GM18502 (cell line): Measurements from ENCODE around the gene CXCL17.
"Not testable (repeated sequence)": the region's sequence is repeated elsewhere in the genome, so short reads cannot be mapped to it uniquely, and the experiment has no call there.

Source experiments
- ATAC-seq: cut with Tn5 transposase; IDR thresholded peaks from one replicate; pipeline ENCODE4 v1.9.1; 2021; ENCODE audit warnings: mild to moderate bottlenecking; ENCODE audit not compliant: unreplicated experiment, poor library complexity

Gene CXCL17

GRCh38 chr19:42466521-42467182 lies 23.9 kb upstream of the CXCL17 start:
- no peak for ATAC-seq

- peak; percentile 74 for ATAC-seq
Measured at GRCh38 chr19:42465827-42466280, 23.1 kb upstream of the CXCL17 start.

DNA sequence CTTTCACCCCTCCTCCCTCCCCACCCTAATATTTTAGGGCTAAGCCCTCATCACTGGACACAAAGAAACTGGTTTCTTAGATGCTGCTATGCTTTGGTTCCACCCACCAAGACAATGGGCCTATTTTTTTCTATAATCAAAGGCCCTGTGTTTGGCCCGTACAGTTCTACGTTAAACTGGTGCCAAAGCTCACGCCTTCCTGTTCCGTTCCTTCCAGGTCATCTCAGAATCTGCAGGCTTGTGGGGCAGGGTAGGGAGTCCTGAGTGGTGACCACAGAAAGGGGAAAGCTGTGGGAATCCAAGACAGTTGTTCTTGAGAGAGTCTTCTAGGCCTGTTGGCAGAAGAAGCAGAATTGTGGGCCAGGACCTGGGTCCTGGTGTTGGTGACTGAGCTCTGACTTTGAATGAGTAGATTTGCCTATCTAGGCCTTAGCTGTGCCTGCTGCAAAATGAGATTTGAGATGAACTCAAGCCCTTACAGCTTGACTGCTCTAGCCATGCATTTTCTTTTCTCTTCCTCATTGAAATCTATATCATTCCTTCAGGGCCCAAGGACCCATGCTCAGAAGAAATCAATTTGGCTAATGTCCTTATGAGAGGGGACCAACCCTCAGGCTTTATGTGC lies 19.1 kb upstream of the CXCL17 start:
- no peak for ATAC-seq

GRCh38 chr19:42461231-42461630 lies 18.5 kb upstream of the CXCL17 start:
- ATAC-seq, result not testable (repeated sequence)

DNA sequence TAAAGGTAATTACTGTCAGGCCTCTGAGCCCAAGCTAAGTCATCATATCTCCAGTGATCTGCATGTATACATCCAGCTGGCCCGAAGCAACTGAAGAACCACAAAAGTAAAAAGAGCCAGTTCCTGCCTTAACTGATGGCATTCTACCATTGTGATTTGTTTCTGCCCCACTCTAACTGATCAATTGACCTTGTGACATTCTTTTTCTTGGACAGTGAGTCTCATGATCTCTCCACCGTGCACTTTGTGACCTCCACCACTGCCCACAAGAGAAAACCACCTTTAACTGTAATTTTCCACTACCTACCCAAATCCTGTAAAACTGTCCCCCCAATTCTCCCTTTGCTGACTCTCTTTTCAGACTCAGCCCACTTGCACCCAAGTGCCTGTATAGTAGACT lies 17.2 kb upstream of the CXCL17 start:
- ATAC-seq, result no peak

DNA sequence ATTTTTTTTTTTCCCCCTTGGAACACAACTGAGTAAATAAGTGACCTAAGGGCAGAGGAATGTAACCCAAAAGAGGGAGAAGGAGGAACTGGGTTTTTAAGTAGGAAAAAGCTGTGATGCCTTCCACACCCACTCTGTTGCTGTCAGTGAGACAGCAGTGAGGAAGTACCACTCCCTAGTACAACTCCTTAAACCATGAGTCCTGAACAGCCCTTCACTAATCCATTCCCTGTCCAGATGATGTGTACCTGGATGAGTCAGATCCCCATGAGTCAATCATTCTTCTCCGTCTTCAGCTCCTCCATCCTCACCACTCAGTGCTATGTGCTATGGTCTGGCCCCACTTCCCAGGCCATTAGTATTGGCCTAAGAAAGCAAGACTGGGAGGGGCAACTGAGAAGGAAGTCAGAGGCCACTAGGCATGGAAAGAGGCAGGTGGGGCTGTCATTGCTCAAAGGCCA lies 12.9 kb upstream of the CXCL17 start:
- no peak for ATAC-seq

GRCh38 chr19:42455086-42455485 lies 12.3 kb upstream of the CXCL17 start:
- ATAC-seq, result no peak

DNA sequence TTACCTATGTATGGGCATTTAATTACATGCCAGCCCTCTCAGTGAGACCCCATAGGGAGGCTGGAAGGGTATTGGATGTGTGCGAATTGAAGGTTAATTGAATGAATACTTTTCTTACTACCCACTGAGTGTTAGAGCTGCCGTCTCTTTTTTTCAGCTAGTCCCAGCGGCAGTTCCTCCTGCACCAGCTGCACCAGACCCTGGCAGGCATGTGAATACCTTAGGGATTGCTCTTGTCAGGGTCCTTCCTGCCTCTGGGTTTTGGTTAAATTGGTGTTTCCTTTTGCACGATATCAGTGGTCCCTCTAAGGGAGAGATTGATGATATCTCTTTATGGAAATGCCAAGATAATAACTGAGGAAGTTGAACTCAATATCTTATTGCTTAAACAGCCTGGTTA lies 9.8 kb upstream of the CXCL17 start:
- ATAC-seq, result no peak

GRCh38 chr19:42450314-42450934 lies 7.7 kb upstream of the CXCL17 start:
- ATAC-seq, result peak; percentile 72

DNA sequence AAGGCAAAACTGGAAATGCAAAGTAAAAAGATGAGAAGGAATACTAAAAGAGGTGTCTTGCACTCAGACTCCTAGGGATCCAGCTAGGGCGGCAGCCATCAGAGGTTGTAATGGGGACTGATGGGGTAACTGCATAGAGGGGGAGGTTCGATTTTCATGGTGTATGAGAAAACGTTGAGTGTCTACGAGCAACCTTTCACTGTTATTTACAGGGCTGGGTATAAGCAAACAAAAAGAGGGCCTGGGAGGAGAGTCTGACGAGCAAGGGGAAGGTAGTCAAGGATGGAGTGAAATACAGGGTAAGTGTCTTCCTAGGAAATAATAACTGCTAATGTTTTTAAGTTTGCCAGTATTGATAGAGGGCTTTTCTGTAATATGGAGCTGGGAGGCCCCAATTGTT lies 5.6 kb upstream of the CXCL17 start:
- not testable (repeated sequence) for ATAC-seq

- no peak for ATAC-seq
Measured at GRCh38 chr19:42445948-42446347, 3.2 kb upstream of the CXCL17 start.

DNA sequence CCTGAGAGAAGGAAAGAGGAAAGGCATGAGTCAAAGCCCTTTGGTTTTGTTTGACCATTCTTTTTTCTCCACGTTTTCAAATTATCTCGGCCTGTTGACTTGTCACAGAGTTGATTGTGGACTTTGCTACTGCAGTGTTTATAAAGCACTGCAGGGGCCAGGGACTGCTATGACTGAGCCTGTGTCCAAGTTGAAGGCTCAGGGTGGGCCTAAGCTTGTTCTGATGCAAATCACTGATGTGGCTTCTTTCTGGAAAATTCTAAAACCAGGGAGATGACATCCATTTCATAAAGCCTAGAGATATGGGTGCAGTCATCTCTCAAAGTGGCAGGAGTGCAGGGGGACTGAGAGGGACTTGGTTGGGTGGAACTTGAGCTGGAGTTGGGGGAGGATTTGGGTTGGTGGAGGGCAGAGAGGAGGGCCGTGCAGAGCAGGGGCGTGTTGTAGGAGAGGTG lies 1.2 kb upstream of the CXCL17 start:
- no peak for ATAC-seq

DNA sequence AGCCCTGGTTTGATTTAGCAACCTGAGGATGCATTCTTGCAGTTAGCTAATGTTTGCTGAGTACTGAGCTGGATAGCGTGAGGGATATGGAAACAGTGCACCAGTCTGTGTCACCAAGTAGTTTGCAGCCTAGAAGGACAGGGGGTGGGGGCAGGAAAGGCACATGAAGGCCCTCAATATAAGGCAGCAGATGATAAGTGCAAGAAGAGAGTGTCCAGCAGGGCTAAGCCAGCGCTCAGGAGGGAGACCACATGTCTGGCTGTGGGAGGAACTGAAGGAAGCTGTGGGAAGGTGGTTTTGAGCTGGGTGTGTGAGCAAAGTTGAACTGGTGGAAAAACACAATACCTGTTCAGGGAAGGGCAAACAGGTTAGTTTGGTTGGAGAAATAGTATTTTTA lies 1.7 kb downstream of the CXCL17 start:
- no peak for ATAC-seq

- no peak for ATAC-seq
Measured at GRCh38 chr19:42440357-42441048, 2.2 kb downstream of the CXCL17 start.

- ATAC-seq, result no peak
Measured at GRCh38 chr19:42436006-42436405, 6.7 kb downstream of the CXCL17 start.

GRCh38 chr19:42435316-42435715 lies 7.4 kb downstream of the CXCL17 start:
- ATAC-seq, result no peak

GRCh38 chr19:42433503-42434260 lies 9.1 kb downstream of the CXCL17 start:
- no peak for ATAC-seq

DNA sequence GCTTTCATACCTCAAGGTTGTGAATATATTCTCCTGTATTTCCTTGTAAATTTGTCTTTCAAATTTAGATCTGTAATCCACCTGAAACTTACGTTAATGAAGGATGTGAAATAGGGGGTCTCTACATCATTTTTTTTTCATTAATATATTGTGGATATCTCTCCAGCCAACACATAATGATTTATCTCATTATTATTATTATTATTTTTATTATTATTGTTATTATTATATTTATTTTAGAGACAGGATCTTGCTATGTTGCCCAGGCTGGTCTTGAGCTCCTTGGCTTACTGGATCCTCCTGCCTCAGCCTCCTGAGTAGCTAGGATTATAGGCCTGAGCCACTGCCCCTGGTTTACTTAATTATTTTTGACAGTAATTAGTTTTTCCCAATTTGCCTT lies 11.3 kb downstream of the CXCL17 start:
- ATAC-seq, result no peak

DNA sequence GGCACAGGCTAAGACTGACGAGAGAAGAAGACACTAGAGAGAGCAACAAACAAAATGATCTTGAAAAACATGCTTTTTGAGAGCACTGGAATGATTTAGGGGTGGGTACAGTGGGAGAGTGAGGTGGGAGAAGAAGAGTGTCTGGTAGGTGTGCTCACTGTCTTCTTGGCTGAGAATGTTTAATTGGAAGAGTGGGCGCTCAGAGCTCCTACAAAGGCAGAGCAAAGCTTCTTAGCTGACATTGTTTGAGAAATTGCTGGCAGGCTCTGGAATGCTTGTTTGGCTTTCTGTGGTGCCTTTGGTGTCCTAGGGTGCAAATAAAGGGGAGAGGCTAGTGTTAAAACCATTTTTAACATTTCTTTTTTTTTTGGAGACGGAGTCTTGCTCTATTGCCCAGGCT lies 14.1 kb downstream of the CXCL17 start:
- no peak for ATAC-seq

- no peak for ATAC-seq
Measured at GRCh38 chr19:42427313-42427712, 15.4 kb downstream of the CXCL17 start, which contains the start of gene LIPE. TSS of gene LIPE (minus strand) at chr19:42427388. CDS start at chr19:42427149, 239 bp downstream.
